ENCODE results near the gene FABP3.

Gene FABP3

GRCh38 chr1:31373056-31373896 is at the start of gene FABP3:
FABP3 (minus strand) TSS chr1:31373076; CDS start chr1:31373014, 62 bp downstream.
- peak in 1 of 2 donors; percentile 5 for DNase-seq (ENCODE audit: low read depth in 2 of 2)

- DNase-seq (ENCODE audit: low read depth in 2 of 2): no peak
These were observed 48.6 kb upstream of the FABP3 start for GRCh38 chr1:31421371-31422040.

DNA sequence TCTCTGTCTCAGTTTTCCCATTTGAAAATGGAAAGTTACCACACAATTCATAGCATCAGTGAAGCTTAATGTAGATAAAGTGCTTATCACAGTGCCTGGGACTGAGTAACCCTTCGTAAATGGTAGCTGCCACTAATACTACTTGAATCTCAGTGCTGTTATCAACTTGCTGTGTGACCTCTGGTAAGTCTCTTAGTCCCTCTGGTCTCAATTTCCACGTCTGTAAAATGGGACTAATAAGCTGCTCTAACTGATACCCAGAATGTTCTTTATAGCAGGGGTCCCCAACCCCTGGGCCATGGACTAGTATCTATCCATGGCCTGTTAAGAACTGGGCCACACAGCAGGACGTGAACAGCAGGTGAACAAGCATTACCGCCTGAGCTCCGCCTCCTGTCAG is 47.8 kb upstream of the FABP3 start:
- no peak for DNase-seq (ENCODE audit: low read depth in 2 of 2)

- DNase-seq (ENCODE audit: low read depth in 2 of 2): no peak
These were observed 45.9 kb upstream of the FABP3 start for GRCh38 chr1:31418626-31419323.

DNA sequence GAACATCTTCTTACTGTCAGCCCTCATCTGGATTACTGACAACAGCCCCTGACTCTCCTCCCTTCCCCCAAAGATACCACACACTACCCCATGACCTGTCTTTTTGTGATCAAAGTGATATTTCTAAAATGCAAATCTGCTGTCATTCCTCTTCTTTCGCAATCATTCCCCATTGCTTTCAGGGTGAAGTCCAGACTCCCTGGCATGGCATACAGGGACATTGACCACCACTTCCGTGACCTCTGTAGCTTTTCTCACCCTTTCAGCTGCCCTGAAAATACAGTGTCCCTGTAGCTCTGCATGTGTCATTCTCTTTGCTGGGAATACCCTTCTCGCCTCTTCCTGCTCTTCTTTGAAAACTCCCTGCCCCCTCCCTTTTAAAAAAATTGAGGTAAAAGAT is 44.3 kb upstream of the FABP3 start:
- no peak for DNase-seq (ENCODE audit: low read depth in 2 of 2)

DNA sequence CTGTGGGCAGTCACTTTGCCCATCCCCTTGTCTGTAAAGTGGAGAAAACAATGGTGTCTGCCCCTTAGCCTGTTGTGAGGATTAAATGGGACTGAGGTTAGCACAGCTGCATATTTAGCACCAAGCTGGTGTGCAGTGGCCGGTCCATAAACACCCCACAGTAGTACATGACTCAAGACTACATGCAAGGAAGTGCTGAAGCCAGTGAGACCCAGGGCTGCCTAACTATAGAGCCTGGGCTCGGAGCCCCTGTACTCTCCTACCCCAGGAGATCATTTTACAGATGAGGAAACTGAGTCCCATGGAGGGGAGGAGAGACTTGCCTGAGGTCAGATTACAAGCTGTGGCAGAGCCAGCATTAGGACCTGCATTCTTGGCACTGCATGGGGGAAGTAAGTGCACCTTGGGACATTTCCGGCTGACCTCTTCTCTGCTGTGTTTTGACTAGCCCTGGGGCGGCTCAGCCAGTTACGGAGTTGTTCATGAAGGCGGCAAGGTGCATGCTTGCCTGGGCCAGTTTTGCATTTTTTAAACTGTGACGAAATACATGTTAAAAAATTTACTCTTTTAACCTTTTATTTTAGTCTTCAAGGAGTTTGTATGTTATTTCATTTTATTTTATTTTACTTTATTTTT is 43.3 kb upstream of the FABP3 start:
- DNase-seq (ENCODE audit: low read depth in 2 of 2): no peak

GRCh38 chr1:31415658-31416057 is 42.8 kb upstream of the FABP3 start:
- DNase-seq (ENCODE audit: low read depth in 2 of 2): no peak

DNA sequence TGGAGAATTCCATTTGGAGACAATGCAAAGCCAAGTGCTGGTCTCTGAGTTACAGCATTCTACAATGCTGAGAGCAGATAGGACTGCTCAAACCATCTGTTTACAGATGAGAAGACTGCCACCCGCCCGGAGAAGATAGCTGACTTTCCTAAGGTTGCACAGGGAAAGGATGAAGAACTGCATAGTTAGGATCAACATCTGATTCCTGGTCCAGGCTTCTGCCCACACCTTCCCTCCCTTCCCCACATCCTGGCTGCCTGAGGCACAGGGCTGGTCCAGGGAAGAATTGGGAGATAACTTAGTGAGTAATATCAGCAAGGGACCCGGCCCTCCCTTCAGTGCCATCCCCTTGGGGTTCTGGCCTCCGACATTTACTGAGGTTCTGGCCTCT is 42.1 kb upstream of the FABP3 start:
- no peak for DNase-seq (ENCODE audit: low read depth in 2 of 2)

DNA sequence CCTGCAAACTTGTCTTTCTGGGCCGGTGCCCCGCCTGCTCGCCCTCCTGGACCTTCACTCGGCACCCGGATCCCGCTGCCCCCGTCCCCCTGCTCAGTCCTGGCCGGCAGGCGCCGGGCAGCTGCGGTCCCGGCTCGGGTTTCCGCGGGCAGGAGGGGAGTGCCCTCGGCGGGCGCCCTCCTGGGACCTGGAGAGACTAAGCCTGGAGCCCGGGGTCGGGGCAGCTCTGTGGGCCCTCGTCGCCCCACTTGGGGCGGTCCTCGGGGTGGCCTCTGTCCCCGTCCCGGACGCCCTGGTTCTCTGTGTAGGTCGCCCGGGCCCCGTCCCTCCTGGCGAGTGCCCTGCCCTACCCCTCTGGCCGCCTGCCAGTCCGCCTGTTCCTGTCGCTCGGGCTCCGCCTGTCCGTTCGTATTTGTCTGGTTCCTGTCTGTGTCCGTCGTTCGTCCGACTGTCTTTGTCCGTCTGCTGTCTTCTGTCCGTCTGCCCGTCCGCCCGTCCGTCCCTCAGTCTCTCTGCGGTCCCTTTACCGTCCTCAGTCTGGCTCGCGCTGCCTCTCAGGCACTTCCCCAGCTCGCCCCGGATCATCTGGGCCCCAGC is 40.6 kb upstream of the FABP3 start:
- no peak for DNase-seq (ENCODE audit: low read depth in 2 of 2)

- no peak for DNase-seq (ENCODE audit: low read depth in 2 of 2)
These were observed 40.0 kb upstream of the FABP3 start, which contains the start of gene SERINC2 for GRCh38 chr1:31412732-31413404. SERINC2 (plus strand) TSS chr1:31413213; CDS start chr1:31413266, 53 bp downstream.

DNA sequence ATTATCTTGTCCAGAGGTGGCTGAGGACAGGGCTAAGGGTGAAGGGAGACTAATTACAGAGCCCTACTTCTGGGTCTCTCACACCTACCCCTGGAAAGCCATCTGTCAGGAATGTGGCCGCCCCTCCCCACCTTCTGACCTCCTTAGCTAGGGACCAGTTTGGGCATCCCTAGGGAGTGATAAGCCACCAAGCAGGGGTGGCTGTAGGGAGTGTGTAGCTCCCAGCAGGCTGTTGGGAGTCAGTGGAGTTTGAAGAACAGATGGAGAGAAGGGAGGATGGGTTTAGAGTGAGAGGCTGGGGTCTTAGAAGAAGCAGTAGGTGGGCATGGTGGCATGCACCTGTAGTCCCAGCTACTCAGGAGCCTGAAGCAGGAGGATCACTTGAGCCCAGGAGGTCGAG is 39.3 kb upstream of the FABP3 start:
- no peak for DNase-seq (ENCODE audit: low read depth in 2 of 2)

- no peak for DNase-seq (ENCODE audit: low read depth in 2 of 2)
These were observed 38.0 kb upstream of the FABP3 start for GRCh38 chr1:31410871-31411270.

- no peak for DNase-seq (ENCODE audit: low read depth in 2 of 2)
These were observed 37.3 kb upstream of the FABP3 start for GRCh38 chr1:31409946-31410858.

GRCh38 chr1:31408788-31409318 is 36.0 kb upstream of the FABP3 start:
- no peak for DNase-seq (ENCODE audit: low read depth in 2 of 2)

DNA sequence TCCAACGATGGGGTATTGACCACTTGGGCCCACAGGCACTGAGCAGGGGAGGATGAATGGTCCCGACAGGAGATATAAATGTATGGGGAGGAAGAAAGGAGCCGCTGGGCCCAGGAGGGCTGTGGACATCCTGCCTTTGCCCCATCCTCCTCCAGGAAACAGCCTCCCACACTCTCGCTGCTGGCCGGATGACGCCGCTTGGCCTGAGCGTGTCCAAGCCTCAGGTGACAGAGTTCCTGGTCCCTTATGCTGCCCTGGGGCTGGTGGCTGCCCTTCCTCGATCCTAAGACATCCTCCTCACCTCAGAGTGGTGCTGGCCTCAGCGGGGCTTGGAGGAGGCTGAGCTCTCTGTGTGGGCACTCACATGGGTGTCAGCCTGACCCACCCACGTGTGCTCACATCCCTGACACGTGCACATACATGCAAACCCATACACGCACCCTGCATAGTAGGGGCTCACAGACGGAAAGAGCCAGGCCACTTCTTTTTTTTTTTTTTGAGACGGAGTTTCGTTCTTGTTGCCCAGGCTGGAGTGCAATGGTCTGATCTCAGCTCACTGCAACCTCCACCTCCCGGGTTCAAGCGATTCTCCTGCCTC is 34.3 kb upstream of the FABP3 start:
- no peak for DNase-seq (ENCODE audit: low read depth in 2 of 2)

DNA sequence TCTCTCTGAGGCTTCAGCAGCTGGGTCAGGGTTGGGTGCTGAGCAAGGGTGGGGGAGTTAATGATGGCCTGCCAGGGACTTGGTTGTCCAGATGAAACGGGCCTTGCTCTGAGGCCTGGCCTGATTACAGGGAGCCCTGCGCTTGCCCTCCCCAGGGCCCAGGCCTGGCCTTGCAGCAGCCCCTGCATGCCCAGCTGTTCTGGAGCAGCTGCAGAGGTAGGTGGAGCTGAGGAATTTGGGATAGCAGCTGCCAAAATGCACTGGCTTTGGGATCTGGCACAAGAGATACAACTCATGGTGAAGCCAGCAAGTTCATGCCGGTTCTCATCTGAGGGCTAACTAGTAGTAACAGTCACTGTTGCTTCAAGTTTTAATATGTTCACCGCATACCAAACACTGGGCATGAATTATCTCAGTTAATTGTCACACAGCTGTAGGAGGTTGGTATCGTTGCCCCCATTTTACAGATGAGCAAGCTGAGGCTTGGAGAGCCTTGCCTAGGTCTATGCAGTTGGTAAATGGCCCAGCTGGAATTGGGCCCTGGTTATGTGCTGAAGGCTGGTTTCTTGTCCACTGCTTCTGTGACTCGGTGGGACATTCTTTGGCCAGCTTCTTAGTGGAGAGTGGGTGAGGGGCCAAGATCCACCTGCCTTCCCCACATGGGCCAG is 32.8 kb upstream of the FABP3 start:
- no peak for DNase-seq (ENCODE audit: low read depth in 2 of 2)

DNA sequence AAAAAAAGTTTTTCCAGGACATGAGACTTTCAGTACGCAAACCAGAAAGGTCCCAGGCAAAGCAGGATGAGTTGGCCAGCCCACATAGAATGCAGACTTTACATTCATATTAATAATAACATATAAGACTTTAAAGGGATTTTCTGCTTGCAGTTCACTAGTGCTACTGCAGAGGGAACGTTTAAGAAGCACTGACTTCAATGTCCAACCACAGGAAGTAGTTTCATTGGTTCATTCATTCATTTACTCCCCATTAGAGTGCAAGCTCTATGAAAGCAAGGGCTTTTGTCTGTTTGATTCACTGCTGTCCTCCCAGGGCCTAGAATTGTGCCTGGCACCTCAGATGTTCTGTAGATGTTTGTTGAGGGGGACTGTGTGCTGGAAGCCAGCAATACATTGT is 28.4 kb upstream of the FABP3 start:
- no peak for DNase-seq (ENCODE audit: low read depth in 2 of 2)

- no peak for DNase-seq (ENCODE audit: low read depth in 2 of 2)
These were observed 27.5 kb upstream of the FABP3 start for GRCh38 chr1:31400393-31400792.

GRCh38 chr1:31399976-31400375 is 27.1 kb upstream of the FABP3 start:
- no peak for DNase-seq (ENCODE audit: low read depth in 2 of 2)
